Endothelial cell of umbilical vein (primary cell): ENCODE data around the gene DAAM1. TPM values are rescaled to one million over a fixed set of nuclear protein-coding genes. Genes with fewer than 3 reads are reported as not detected.

ENCODE experiments used
- BruUV-seq: library from RNA; stranded (reverse); fragments of 400-500 nt; replicated peaks from 2 replicates; lab custom pipeline; 2021; lab: Mats Ljungman, UMichigan
- CTCF ChIA-PET: fragments of 300-600, 350-600 bp; sonication (Branson Sonifier 250); formaldehyde crosslinking; loops from one replicate; lab custom pipeline; 2021; ENCODE audit warnings: antibody characterized with exemption, inconsistent platforms; lab: Charles Lee
- POLR2A ChIA-PET: fragments of 300-600, 350-600 bp; sonication (Branson Sonifier 250); formaldehyde crosslinking; loops from one replicate; lab custom pipeline; 2021; ENCODE audit warnings: antibody characterized with exemption, inconsistent platforms; lab: Charles Lee
- DNase-seq: peaks from one replicate; pipeline ENCODE4 v3.0.0-alpha.2; 2011; ENCODE audit warnings: low read depth, low spot score
- FAIRE-seq: peaks from 2 replicates; lab custom pipeline; 2011; peaks lifted over from hg19 to GRCh38; lab: Jason Lieb, UNC
- H2AFZ ChIP-seq: 2 replicates; pipeline ENCODE4 v1.6.0; 2012; ENCODE audit warnings: low read depth, low read length, control low read depth, inconsistent platforms
- H3K27ac ChIP-seq: 2 replicates; pipeline ENCODE4 v1.5.1; 2011; ENCODE audit warnings: low read depth, mild to moderate bottlenecking, control low read depth, low read length, moderate library complexity; ENCODE audit not compliant: insufficient read depth
- H3K27me3 ChIP-seq, 2 experiments: 2 replicates each; pipeline versions ENCODE4 v1.6.0 to v1.6.1; 2011; ENCODE audit warnings: low read length in 2 of 2, mixed read lengths in 1 of 2; ENCODE audit not compliant: control insufficient read depth in 2 of 2, insufficient read depth in 2 of 2
- H3K36me3 ChIP-seq, 2 experiments: 2 replicates in 1 of 2; 3 replicates in 1 of 2; pipeline ENCODE4 v1.5.1; 2011; ENCODE audit warnings: low read length in 2 of 2, mild to moderate bottlenecking in 1 of 2, moderate library complexity in 1 of 2; ENCODE audit not compliant: control insufficient read depth in 2 of 2, insufficient read depth in 2 of 2; ENCODE audit errors: extremely low read depth in 1 of 2
- H3K4me1 ChIP-seq: 3 replicates; pipeline ENCODE4 v1.5.1; 2011; ENCODE audit warnings: mild to moderate bottlenecking, low read length; ENCODE audit not compliant: control insufficient read depth, insufficient read depth; ENCODE audit errors: extremely low read depth
- H3K4me2 ChIP-seq: 2 replicates; pipeline ENCODE4 v1.6.1; 2011; ENCODE audit warnings: low read length, control low read depth, mixed read lengths; ENCODE audit not compliant: insufficient read depth
- H3K4me3 ChIP-seq, 3 experiments: fragments of 200-600 bp in 1 of 3; sonication (generic), shearing (Covaris generic) in 1 of 3; replicated peaks in 1 of 3; 2 replicates each; pipeline ENCODE4 v1.5.1; 2011 to 2016; ENCODE audit warnings: control low read depth in 3 of 3, low read length in 3 of 3, mild to moderate bottlenecking in 2 of 3, inconsistent platforms in 1 of 3, low read depth in 1 of 3, moderate library complexity in 1 of 3; ENCODE audit not compliant: insufficient read depth in 1 of 3
- H3K79me2 ChIP-seq: 2 replicates; pipeline ENCODE4 v1.6.0; 2012; ENCODE audit warnings: low read length, inconsistent platforms; ENCODE audit not compliant: control insufficient read depth, insufficient read depth
- H3K9ac ChIP-seq: replicated peaks from 2 replicates; pipeline ENCODE3; 2011; ENCODE audit warnings: low read length, control low read depth; ENCODE audit not compliant: insufficient read depth; ENCODE audit errors: extremely low read depth
- H3K9me1 ChIP-seq: replicated peaks from 3 replicates; pipeline ENCODE4 v1.6.0; 2011; ENCODE audit warnings: mild to moderate bottlenecking, low read length; ENCODE audit not compliant: control insufficient read depth, insufficient read depth; ENCODE audit errors: extremely low read depth
- H3K9me3 ChIP-seq: replicated peaks from 2 replicates; pipeline ENCODE4 v1.5.1; 2012; ENCODE audit warnings: low read length, inconsistent platforms; ENCODE audit not compliant: control insufficient read depth, insufficient read depth
- H4K20me1 ChIP-seq: replicated peaks from 2 replicates; pipeline ENCODE3; 2011; ENCODE audit warnings: mild to moderate bottlenecking, low read length; ENCODE audit not compliant: control insufficient read depth, insufficient read depth; ENCODE audit errors: extremely low read depth
- EZH2 ChIP-seq: IDR thresholded peaks from 2 replicates; pipeline ENCODE4 v1.6.1; 2012; ENCODE audit warnings: borderline replicate concordance, low read depth, mild to moderate bottlenecking, moderate library complexity, low read length, inconsistent platforms; ENCODE audit not compliant: severe bottlenecking
- FOS ChIP-seq: IDR thresholded peaks from 2 replicates; pipeline ENCODE4 v1.6.1; 2011; ENCODE audit warnings: mild to moderate bottlenecking, low read length, moderate library complexity, borderline replicate concordance; ENCODE audit not compliant: insufficient read depth
- MAX ChIP-seq: IDR thresholded peaks from 2 replicates; pipeline ENCODE4 v1.6.1; 2011; ENCODE audit not compliant: insufficient read depth, insufficient read length
- dilution Hi-C: fragments of 300-500 bp; cut with MboI; formaldehyde crosslinking; loops from one replicate; pipeline ENCODE4 v1.15.0; 2019; ENCODE audit warnings: low sequenced_read_pairs; ENCODE audit not compliant: extremely low pct_ligation_motif_present
- intact Hi-C: fragments of 100-400 bp; cut with micrococcal nuclease; formaldehyde crosslinking; loops from one replicate; pipeline ENCODE4 v1.10.0; 2022
- polyA plus RNA-seq, 4 experiments: library from polyadenylated mRNA; depleted of rRNA in 3 of 4; stranded (reverse) in 3 of 4; unstranded in 1 of 4; fragments of >200 nt; gene quantifications; 2 replicates each; pipeline versions ENCODE4 v1.2.1 to v1.2.3, GENCODE V29; 2011 to 2012; ENCODE audit warnings: missing spikeins in 1 of 4
- total RNA-seq: library from RNA; stranded (reverse); gene quantifications from 2 replicates; pipeline ENCODE4 v1.2.3, GENCODE V29; 2021

DAAM1 gene
- total and polyA plus RNA-seq, 2 donors (not counting 3 experiments of a cell fraction or from before 2014, with no cell fraction given) = 10.2 to 25.3 TPM

- H3K9me3 ChIP-seq = no peaks in the 10 kb centered on the region
- FAIRE-seq (no peak), DNase-seq (no peak)
- H3K79me2 ChIP-seq = peaks cover 7% of the 10 kb centered on the region
- dilution Hi-C loops = no loop called here
- CTCF ChIA-PET = interaction anchor here (1.5 to 2.0 kb wide), 2 partner anchors 11 to 14 kb away, joined by 4 to 9 read pairs; no protein-coding TSS in a partner anchor
- intact Hi-C loops = no loop called here
- H3K27me3 ChIP-seq = no peaks in the 10 kb centered on the region
- no peak overlapping the region for H3K4me2 ChIP-seq
- no peak overlapping the region for H2AFZ ChIP-seq
- no TSS peak for BruUV-seq
- H3K9ac ChIP-seq = no peak overlapping the region
- H3K9me1 ChIP-seq = no peaks in the 10 kb centered on the region
- no peaks in the 10 kb centered on the region for H3K36me3 ChIP-seq
- TF ChIP-seq FOS (no peak), EZH2 (no peak)
- H3K27ac ChIP-seq = no peak overlapping the region
- POLR2A ChIA-PET = no interaction called here
- no peak overlapping the region for H3K4me3 ChIP-seq
- H4K20me1 ChIP-seq = no peaks in the 10 kb centered on the region
- H3K4me1 ChIP-seq = peaks cover 30% of the 10 kb centered on the region
These were observed 64.5 kb downstream of the DAAM1 start for GRCh38 chr14:59252772-59253500.

DNA sequence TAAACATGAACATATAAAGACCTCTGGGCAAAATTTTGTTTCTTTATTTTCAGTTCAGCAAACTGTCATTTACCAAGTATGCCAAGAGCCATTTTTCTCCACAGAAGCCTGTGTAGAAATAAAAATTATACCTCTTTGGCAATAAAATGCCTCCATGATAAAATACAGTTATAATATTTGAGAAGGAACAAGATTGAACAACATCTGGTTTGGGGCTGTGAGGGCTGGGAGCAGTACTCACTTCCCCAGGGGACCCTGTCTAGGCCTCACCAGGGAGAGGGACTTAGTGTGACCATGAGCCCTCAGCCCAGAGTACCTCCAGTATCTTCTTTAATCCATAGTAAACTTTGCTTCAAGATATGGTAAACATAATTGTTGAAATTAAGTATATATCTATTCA is 65.1 kb downstream of the DAAM1 start:
- no peak for FAIRE-seq
- dilution Hi-C loops = no loop called here
- intact Hi-C loops = no loop called here

More for the DNA sequence above, 65.1 kb downstream of the DAAM1 start:
- Histone ChIP-seq H3K27me3 (no peaks in the 10 kb centered on the region), H3K4me2 (no peak overlapping the region), H3K4me3 (no peak overlapping the region), H3K4me1 (peaks cover 24% of the 10 kb centered on the region), H3K9me1 (no peaks in the 10 kb centered on the region), H3K9me3 (no peaks in the 10 kb centered on the region), H3K27ac (no peak overlapping the region), H4K20me1 (no peaks in the 10 kb centered on the region), H2AFZ (no peak overlapping the region), H3K9ac (no peak overlapping the region), H3K36me3 (no peaks in the 10 kb centered on the region), H3K79me2 (peaks cover 7% of the 10 kb centered on the region)
- POLR2A ChIA-PET = no interaction called here
- no peak for DNase-seq
- no peak for TF ChIP-seq EZH2
- TF ChIP-seq FOS = no peak
- TF ChIP-seq MAX = no peak
- CTCF ChIA-PET = interaction anchor here (1.0 kb wide), 1 partner anchor 9 kb away, joined by 4 read pairs; no protein-coding TSS in a partner anchor
- BruUV-seq = no TSS peak
